ENCODE data around the gene DTWD2.
"Not testable (repeated sequence)": the region's sequence is repeated elsewhere in the genome, so short reads cannot be mapped to it uniquely, and the experiment has no call there.

Gene DTWD2

GRCh38 chr5:118950354-118950753 lies 38.0 kb downstream of the DTWD2 start:
- DNase-seq (ENCODE audit: low spot score): not testable (repeated sequence)

- DNase-seq (ENCODE audit: low spot score): no peak
Observed at GRCh38 chr5:118946138-118946800, 42.1 kb downstream of the DTWD2 start.

- no peak for DNase-seq (ENCODE audit: low spot score)
Observed at GRCh38 chr5:118937393-118938061, 50.8 kb downstream of the DTWD2 start.

- no peak for DNase-seq (ENCODE audit: low spot score)
Observed at GRCh38 chr5:118933703-118934102, 54.6 kb downstream of the DTWD2 start.

- DNase-seq (ENCODE audit: low spot score): no peak
Observed at GRCh38 chr5:118931564-118931963, 56.8 kb downstream of the DTWD2 start.

- no peak for DNase-seq (ENCODE audit: low spot score)
Observed at GRCh38 chr5:118924006-118924389, 64.3 kb downstream of the DTWD2 start.

GRCh38 chr5:118923295-118924005 lies 64.9 kb downstream of the DTWD2 start:
- no peak for DNase-seq (ENCODE audit: low spot score)

GRCh38 chr5:118921866-118922265 lies 66.5 kb downstream of the DTWD2 start:
- DNase-seq (ENCODE audit: low spot score): no peak

- DNase-seq (ENCODE audit: low spot score): no peak
Observed at GRCh38 chr5:118919016-118919415, 69.3 kb downstream of the DTWD2 start.

GRCh38 chr5:118918232-118918631 lies 70.1 kb downstream of the DTWD2 start:
- DNase-seq (ENCODE audit: low spot score): no peak

- DNase-seq (ENCODE audit: low spot score): not testable (repeated sequence)
Observed at GRCh38 chr5:118907536-118907935, 80.8 kb downstream of the DTWD2 start.

- DNase-seq (ENCODE audit: low spot score): no peak
Observed at GRCh38 chr5:118906947-118907346, 81.4 kb downstream of the DTWD2 start.

GRCh38 chr5:118905196-118905595 lies 83.2 kb downstream of the DTWD2 start:
- no peak for DNase-seq (ENCODE audit: low spot score)

- no peak for DNase-seq (ENCODE audit: low spot score)
Observed at GRCh38 chr5:118902656-118903438, 85.5 kb downstream of the DTWD2 start.

GRCh38 chr5:118894709-118895108 lies 93.6 kb downstream of the DTWD2 start:
- no peak for DNase-seq (ENCODE audit: low spot score)

- DNase-seq (ENCODE audit: low spot score): no peak
Observed at GRCh38 chr5:118891252-118891651, 97.1 kb downstream of the DTWD2 start.

- no peak for DNase-seq (ENCODE audit: low spot score)
Observed at GRCh38 chr5:118889165-118889564, 99.2 kb downstream of the DTWD2 start.

- no peak for DNase-seq (ENCODE audit: low spot score)
Observed at GRCh38 chr5:118888556-118888955, 99.8 kb downstream of the DTWD2 start.

- no peak for DNase-seq (ENCODE audit: low spot score)
Observed at GRCh38 chr5:118883362-118883761, 105.0 kb downstream of the DTWD2 start.

- DNase-seq (ENCODE audit: low spot score): no peak
Observed at GRCh38 chr5:118882666-118883065, 105.7 kb downstream of the DTWD2 start.

GRCh38 chr5:118876852-118877251 lies 111.5 kb downstream of the DTWD2 start:
- DNase-seq (ENCODE audit: low spot score): not testable (repeated sequence)

GRCh38 chr5:118875131-118875530 lies 113.2 kb downstream of the DTWD2 start:
- DNase-seq (ENCODE audit: low spot score): no peak

All from putamen (tissue), 1 donor.